ENCODE data around the gene PTPN18. TPM values are rescaled to one million over a fixed set of nuclear protein-coding genes. Genes with fewer than 3 reads are reported as not detected.
"Not testable (repeated sequence)": the region's sequence is repeated elsewhere in the genome, so short reads cannot be mapped to it uniquely, and the experiment has no call there.

PTPN18 gene
- total RNA-seq, 1 donor = 68.2 TPM

DNA sequence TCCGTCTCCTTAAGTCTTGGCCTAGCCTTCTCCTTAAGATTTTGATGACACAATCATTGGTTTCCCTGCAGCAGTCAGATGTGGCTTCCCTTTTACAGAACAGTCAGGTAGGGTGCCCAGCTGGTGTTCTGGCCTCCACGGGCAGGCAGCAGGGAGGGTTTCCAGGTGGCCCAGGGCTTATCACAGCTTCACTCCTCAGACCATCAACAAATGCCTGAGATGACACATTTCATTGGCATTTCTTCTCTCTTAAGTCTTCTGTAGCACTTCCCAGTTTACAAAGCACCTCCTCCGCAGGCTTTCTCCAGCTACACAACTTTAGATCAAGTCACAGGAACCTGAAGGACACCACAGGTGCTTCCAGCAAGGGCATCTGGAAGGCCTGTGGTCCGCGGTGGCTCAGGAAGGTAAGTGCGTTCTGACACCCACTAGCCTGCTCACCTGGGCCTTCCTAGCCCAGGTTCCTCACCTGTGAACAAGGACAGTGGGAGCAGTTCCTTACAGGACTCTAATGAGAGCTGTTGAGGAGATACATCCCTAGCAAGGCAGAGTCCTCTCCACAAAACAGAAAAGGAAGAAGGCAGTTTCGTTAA, 37.6 kb downstream of the PTPN18 start:
- H3K9me3 ChIP-seq (ENCODE audit: low read depth, low read length) = no peaks in the 10 kb centered on the region
- peaks cover 3% of the 10 kb centered on the region for H3K27me3 ChIP-seq (ENCODE audit: insufficient read depth, low read length)
- H3K4me3 ChIP-seq (ENCODE audit: low read length) = no peak overlapping the region
- H3K4me1 ChIP-seq (ENCODE audit: insufficient read depth, low read length) = peaks cover 18% of the 10 kb centered on the region

- not testable (repeated sequence) for H3K4me1 ChIP-seq (ENCODE audit: insufficient read depth, low read length); H3K27me3 ChIP-seq (ENCODE audit: insufficient read depth, low read length)
Measured at GRCh38 chr2:130406280-130406679, 50.4 kb downstream of the PTPN18 start.

DNA sequence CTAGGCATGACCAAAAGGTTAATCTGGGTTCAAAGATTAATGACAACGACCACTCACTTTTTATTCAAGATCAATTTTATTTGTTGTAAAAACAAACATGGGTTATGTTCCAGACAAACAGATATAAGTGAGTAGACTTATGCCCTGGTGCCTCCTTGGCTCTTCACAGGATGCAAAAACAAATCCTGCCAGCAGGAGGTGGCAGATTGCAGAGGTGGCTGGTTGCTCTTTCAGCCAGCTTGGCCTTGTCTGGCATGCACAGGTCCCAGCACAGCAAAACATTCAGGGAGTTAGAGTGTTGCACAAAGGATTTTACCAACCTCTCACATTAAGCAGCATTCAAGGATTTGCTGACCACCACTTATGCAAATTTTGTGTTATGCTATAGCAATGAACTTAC, 60.8 kb downstream of the PTPN18 start:
- not testable (repeated sequence) for H3K9me3 ChIP-seq (ENCODE audit: low read depth, low read length); H3K4me3 ChIP-seq (ENCODE audit: low read length); H3K4me1 ChIP-seq (ENCODE audit: insufficient read depth, low read length); H3K27me3 ChIP-seq (ENCODE audit: insufficient read depth, low read length)

More at GRCh38 chr2:130406280-130406679, 50.4 kb downstream of the PTPN18 start:
- H3K4me3 ChIP-seq (ENCODE audit: low read length); H3K9me3 ChIP-seq (ENCODE audit: low read depth, low read length): not testable (repeated sequence)

DNA sequence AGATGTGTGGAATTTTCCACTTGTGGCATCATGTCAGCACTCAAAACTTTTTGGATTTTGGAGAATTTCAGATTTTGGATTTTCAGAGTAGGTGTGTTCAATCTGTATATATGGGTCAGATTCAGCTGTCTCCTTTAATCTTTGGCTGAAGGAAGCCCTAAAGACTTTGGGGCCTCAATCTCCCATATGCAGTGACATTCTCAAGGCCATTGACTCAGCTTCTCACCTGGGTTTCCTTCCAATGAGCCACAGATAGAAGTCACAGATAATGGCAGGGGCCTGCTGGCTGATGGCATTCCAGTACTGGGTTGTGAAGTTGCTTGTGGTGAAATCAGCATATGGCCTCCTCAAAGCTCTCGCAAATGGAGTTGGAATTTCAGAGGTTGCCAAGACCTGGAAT, 63.0 kb downstream of the PTPN18 start:
- not testable (repeated sequence) for H3K4me1 ChIP-seq (ENCODE audit: insufficient read depth, low read length); H3K27me3 ChIP-seq (ENCODE audit: insufficient read depth, low read length); H3K4me3 ChIP-seq (ENCODE audit: low read length); H3K9me3 ChIP-seq (ENCODE audit: low read depth, low read length)

Other genes with a start within 250 kb of the PTPN18 start
- gene POTEF, start 226.8 kb upstream of the PTPN18 start, total RNA-seq = not detected
- gene CCDC74B, start 210.9 kb upstream of the PTPN18 start, total RNA-seq = 0.10 TPM
- 34.6 TPM for gene SMPD4, start 174.5 kb upstream of the PTPN18 start, total RNA-seq
- gene MZT2B, start 173.8 kb upstream of the PTPN18 start, total RNA-seq = 73.1 TPM
- not detected for gene TUBA3E, start 157.6 kb upstream of the PTPN18 start, total RNA-seq
- 55.6 TPM for gene IMP4, start 13.2 kb upstream of the PTPN18 start, total RNA-seq
- under 0.01 TPM for gene POTEI, start 153.3 kb downstream of the PTPN18 start, total RNA-seq
- not detected for gene CFC1B, start 165.2 kb downstream of the PTPN18 start, total RNA-seq
- not detected for gene CFC1, start 243.5 kb downstream of the PTPN18 start, total RNA-seq